SK-N-SH (cell line): Measurements from ENCODE around the gene PRAME. TPM values are rescaled to one million over a fixed set of nuclear protein-coding genes. Genes with fewer than 3 reads are reported as not detected.

Source experiments
- CTCF ChIA-PET: fragments of 300-600, 350-600 bp; formaldehyde crosslinking; extraction: SDS; loops from one replicate; lab custom pipeline; 2021; lab: Yijun Ruan, JAX
- POLR2A ChIA-PET: fragments of 350-600 bp; sonication (Branson Sonifier 250); formaldehyde crosslinking; extraction: SDS; loops from one replicate; lab custom pipeline; 2020; ENCODE audit warnings: antibody characterized with exemption, inconsistent platforms; lab: Yijun Ruan, JAX
- DNase-seq: peaks from one replicate; pipeline ENCODE4 v3.0.0; 2012
- H2AFZ ChIP-seq: fragments of 200-600 bp; sonication (generic); 2 replicates; pipeline ENCODE4 v1.8.1; 2016; ENCODE audit warnings: antibody characterized with exemption, mild to moderate bottlenecking, low read depth
- H3F3A ChIP-seq: fragments of 200-600 bp; sonication (generic); replicated peaks from 2 replicates; pipeline ENCODE3; 2016; ENCODE audit warnings: antibody characterized with exemption, mild to moderate bottlenecking; ENCODE audit not compliant: insufficient read depth
- H3K27ac ChIP-seq, 2 experiments: fragments of 200-500 bp in 1 of 2; fragments of 200-600 bp in 1 of 2; sonication (Bioruptor generic) in 1 of 2; sonication (generic), shearing (Covaris generic) in 1 of 2; 2 replicates each; pipeline versions ENCODE4 v1.5.1 to v1.6.1; 2014 to 2016; ENCODE audit warnings: low read depth in 2 of 2, inconsistent platforms in 1 of 2, low read length in 1 of 2, mild to moderate bottlenecking in 1 of 2, mixed read lengths in 1 of 2
- H3K27me3 ChIP-seq: fragments of 200-600 bp; sonication (generic), shearing (Covaris generic); 2 replicates; pipeline ENCODE4 v1.6.1; 2016; ENCODE audit warnings: mixed run types; ENCODE audit not compliant: insufficient read depth
- H3K36me3 ChIP-seq, 2 experiments: fragments of 200-500 bp in 1 of 2; fragments of 200-600 bp in 1 of 2; sonication (Bioruptor generic) in 1 of 2; sonication (generic) in 1 of 2; replicated peaks in 1 of 2; 2 replicates each; pipeline versions ENCODE3 to v1.5.1; 2014 to 2016; ENCODE audit warnings: low read length in 1 of 2, mild to moderate bottlenecking in 1 of 2; ENCODE audit not compliant: insufficient read depth in 2 of 2, control insufficient read depth in 1 of 2
- H3K4me1 ChIP-seq, 2 experiments: fragments of 200-500 bp in 1 of 2; fragments of 200-600 bp in 1 of 2; sonication (Bioruptor generic) in 1 of 2; sonication (generic), shearing (Covaris generic) in 1 of 2; 2 replicates each; pipeline versions ENCODE4 v1.5.1 to v1.6.1; 2014 to 2016; ENCODE audit warnings: low read depth in 1 of 2, low read length in 1 of 2, mixed run types in 1 of 2; ENCODE audit not compliant: insufficient read depth in 2 of 2, control insufficient read depth in 1 of 2
- H3K4me2 ChIP-seq: fragments of 200-600 bp; sonication (generic), shearing (Covaris generic); 2 replicates; pipeline ENCODE4 v1.6.1; 2017; ENCODE audit warnings: mixed run types
- H3K4me3 ChIP-seq, 2 experiments: fragments of 200-500 bp in 1 of 2; fragments of 200-600 bp in 1 of 2; sonication (Bioruptor generic) in 1 of 2; sonication (generic), shearing (Covaris generic) in 1 of 2; 2 replicates each; pipeline versions ENCODE4 v1.5.1 to v1.8.1; 2014 to 2016; ENCODE audit warnings: low read depth in 2 of 2, inconsistent platforms in 1 of 2, low read length in 1 of 2, mild to moderate bottlenecking in 1 of 2, mixed read lengths in 1 of 2, moderate library complexity in 1 of 2
- H3K79me2 ChIP-seq: fragments of 200-600 bp; sonication (generic); 2 replicates; pipeline ENCODE4 v1.8.1; 2017; ENCODE audit warnings: mild to moderate bottlenecking; ENCODE audit not compliant: insufficient read depth
- H3K9ac ChIP-seq: fragments of 200-600 bp; sonication (generic); 2 replicates; pipeline ENCODE4 v1.6.1; 2017; ENCODE audit warnings: mixed run types
- H3K9me2 ChIP-seq: fragments of 200-600 bp; sonication (generic); 2 replicates; pipeline ENCODE4 v1.6.1; 2017; ENCODE audit warnings: mixed run types
- H3K9me3 ChIP-seq: fragments of 200-600 bp; sonication (generic); 2 replicates; pipeline ENCODE4 v1.6.1; 2017; ENCODE audit warnings: mixed run types, mild to moderate bottlenecking, moderate library complexity
- H4K20me1 ChIP-seq: fragments of 200-600 bp; sonication (generic); 2 replicates; pipeline ENCODE4 v1.6.1; 2017; ENCODE audit warnings: mild to moderate bottlenecking, mixed run types; ENCODE audit not compliant: insufficient read depth
- CHD2 ChIP-seq: fragments of 150-350 bp; IDR thresholded peaks from 2 replicates; pipeline ENCODE4 v1.6.1; 2018; ENCODE audit warnings: low read length; ENCODE audit not compliant: partially characterized antibody
- EP300 ChIP-seq, 2 experiments: IDR thresholded peaks; 2 replicates each; pipeline versions ENCODE4 v1.4.0 to v1.6.1; 2012; ENCODE audit warnings: borderline replicate concordance in 1 of 2, low read depth in 1 of 2, low read length in 1 of 2
- EZH2phosphoT487 ChIP-seq: fragments of 200-600 bp; sonication (generic); IDR thresholded peaks from 2 replicates; pipeline ENCODE4 v1.6.1; 2017; ENCODE audit warnings: low read depth, mixed run types, mild to moderate bottlenecking, antibody characterized with exemption, moderate library complexity, borderline replicate concordance
- FOSL2 ChIP-seq: IDR thresholded peaks from 2 replicates; pipeline ENCODE4 v1.4.0; 2012; ENCODE audit warnings: low read depth, mild to moderate bottlenecking, moderate library complexity, borderline replicate concordance
- FOXJ3 ChIP-seq: sonication (generic); formaldehyde crosslinking; IDR thresholded peaks from 2 replicates; pipeline ENCODE4 v1.5.1; 2020; ENCODE audit warnings: mild to moderate bottlenecking, missing genetic modification reagents
- FOXM1 ChIP-seq: IDR thresholded peaks from 2 replicates; pipeline ENCODE4 v1.4.0; 2012; ENCODE audit warnings: low read depth, mild to moderate bottlenecking
- GABPA ChIP-seq: IDR thresholded peaks from 2 replicates; pipeline ENCODE4 v1.4.0; 2012; ENCODE audit warnings: low read depth, mild to moderate bottlenecking
- GATA2 ChIP-seq: sonication (generic); formaldehyde crosslinking; IDR thresholded peaks from 2 replicates; pipeline ENCODE4 v1.5.0; 2020; ENCODE audit warnings: mild to moderate bottlenecking, missing genetic modification reagents
- JUND ChIP-seq: IDR thresholded peaks from 2 replicates; pipeline ENCODE4 v1.4.0; 2012
- MXI1 ChIP-seq: IDR thresholded peaks from 2 replicates; pipeline ENCODE4 v1.6.1; 2012; ENCODE audit warnings: mild to moderate bottlenecking, low read depth, low read length, improper control_type of control experiment
- NFIC ChIP-seq: IDR thresholded peaks from 2 replicates; pipeline ENCODE4 v1.4.0; 2012; ENCODE audit warnings: borderline replicate concordance
- NRF1 ChIP-seq: IDR thresholded peaks from 2 replicates; pipeline ENCODE4 v1.6.1; 2012; ENCODE audit warnings: low read depth, mild to moderate bottlenecking, low read length
- POLR2AphosphoS5 ChIP-seq: IDR thresholded peaks from 2 replicates; pipeline ENCODE4 v1.6.1; 2012; ENCODE audit warnings: low read depth, low read length
- RAD21 ChIP-seq: IDR thresholded peaks from 2 replicates; pipeline ENCODE4 v1.6.1; 2012; ENCODE audit warnings: mild to moderate bottlenecking, low read length
- RCOR1 ChIP-seq: fragments of 150-350 bp; IDR thresholded peaks from 2 replicates; pipeline ENCODE4 v1.6.1; 2017; ENCODE audit warnings: antibody characterized with exemption, low read length
- RXRA ChIP-seq: IDR thresholded peaks from 2 replicates; pipeline ENCODE4 v1.4.0; 2012; ENCODE audit warnings: low read depth, mild to moderate bottlenecking, borderline replicate concordance
- SIN3A ChIP-seq: IDR thresholded peaks from 2 replicates; pipeline ENCODE4 v1.6.1; 2012; ENCODE audit warnings: low read depth, mild to moderate bottlenecking, low read length, moderate library complexity, borderline replicate concordance
- TAF1 ChIP-seq: IDR thresholded peaks from 2 replicates; pipeline ENCODE4 v1.6.1; 2012; ENCODE audit warnings: low read depth, mild to moderate bottlenecking, low read length, moderate library complexity, borderline replicate concordance
- TCF12 ChIP-seq: IDR thresholded peaks from 2 replicates; pipeline ENCODE4 v1.4.0; 2012
- YY1 ChIP-seq: IDR thresholded peaks from 2 replicates; pipeline ENCODE4 v1.4.0; 2012; ENCODE audit warnings: low read depth, mild to moderate bottlenecking
- WGBS: methylation state at CpG from one replicate; pipeline ENCODE4 v1.1.6; 2017; ENCODE audit warnings: low lambda C conversion rate; 5-methylcytosine and 5-hydroxymethylcytosine counted together
- polyA plus RNA-seq, 3 experiments: library from polyadenylated mRNA; depleted of rRNA; stranded (reverse); fragments of >200 nt; gene quantifications; 2 replicates each; pipeline ENCODE4 v1.2.3, GENCODE V29; 2012
- TF ChIP-seq, protein P1 (sequence below): fragments of 150-350 bp; IDR thresholded peaks from 2 replicates; pipeline ENCODE4 v1.6.1; 2016; ENCODE audit warnings: mild to moderate bottlenecking, low read depth, low read length
- TF ChIP-seq, protein P2 (sequence below): IDR thresholded peaks from 2 replicates; pipeline ENCODE4 v1.4.0; 2012; ENCODE audit warnings: low read depth
- TF ChIP-seq, protein P3 (sequence below): fragments of 150-350 bp; IDR thresholded peaks from 2 replicates; pipeline ENCODE4 v1.6.1; 2017; ENCODE audit warnings: antibody characterized with exemption, low read length, low read depth, borderline replicate concordance
- TF ChIP-seq, protein P4 (sequence below): fragments of 200-600 bp; sonication (generic); IDR thresholded peaks from 2 replicates; pipeline ENCODE4 v1.6.1; 2017; ENCODE audit warnings: antibody characterized with exemption, mild to moderate bottlenecking, moderate library complexity
- TF ChIP-seq, protein P5 (sequence below): IDR thresholded peaks from 2 replicates; pipeline ENCODE4 v1.4.0; 2012; ENCODE audit warnings: low read depth, borderline replicate concordance

The PRAME gene, protein sequence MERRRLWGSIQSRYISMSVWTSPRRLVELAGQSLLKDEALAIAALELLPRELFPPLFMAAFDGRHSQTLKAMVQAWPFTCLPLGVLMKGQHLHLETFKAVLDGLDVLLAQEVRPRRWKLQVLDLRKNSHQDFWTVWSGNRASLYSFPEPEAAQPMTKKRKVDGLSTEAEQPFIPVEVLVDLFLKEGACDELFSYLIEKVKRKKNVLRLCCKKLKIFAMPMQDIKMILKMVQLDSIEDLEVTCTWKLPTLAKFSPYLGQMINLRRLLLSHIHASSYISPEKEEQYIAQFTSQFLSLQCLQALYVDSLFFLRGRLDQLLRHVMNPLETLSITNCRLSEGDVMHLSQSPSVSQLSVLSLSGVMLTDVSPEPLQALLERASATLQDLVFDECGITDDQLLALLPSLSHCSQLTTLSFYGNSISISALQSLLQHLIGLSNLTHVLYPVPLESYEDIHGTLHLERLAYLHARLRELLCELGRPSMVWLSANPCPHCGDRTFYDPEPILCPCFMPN
- 193 and 241 TPM in 2 replicates for polyA plus RNA-seq (2012; rRNA removed)
- 123 and 160 TPM in 2 replicates for polyA plus RNA-seq (2012; cell fraction: cytosol; rRNA removed)
- 488 and 508 TPM in 2 replicates for polyA plus RNA-seq (2012; cell fraction: nucleus; rRNA removed)

DNA sequence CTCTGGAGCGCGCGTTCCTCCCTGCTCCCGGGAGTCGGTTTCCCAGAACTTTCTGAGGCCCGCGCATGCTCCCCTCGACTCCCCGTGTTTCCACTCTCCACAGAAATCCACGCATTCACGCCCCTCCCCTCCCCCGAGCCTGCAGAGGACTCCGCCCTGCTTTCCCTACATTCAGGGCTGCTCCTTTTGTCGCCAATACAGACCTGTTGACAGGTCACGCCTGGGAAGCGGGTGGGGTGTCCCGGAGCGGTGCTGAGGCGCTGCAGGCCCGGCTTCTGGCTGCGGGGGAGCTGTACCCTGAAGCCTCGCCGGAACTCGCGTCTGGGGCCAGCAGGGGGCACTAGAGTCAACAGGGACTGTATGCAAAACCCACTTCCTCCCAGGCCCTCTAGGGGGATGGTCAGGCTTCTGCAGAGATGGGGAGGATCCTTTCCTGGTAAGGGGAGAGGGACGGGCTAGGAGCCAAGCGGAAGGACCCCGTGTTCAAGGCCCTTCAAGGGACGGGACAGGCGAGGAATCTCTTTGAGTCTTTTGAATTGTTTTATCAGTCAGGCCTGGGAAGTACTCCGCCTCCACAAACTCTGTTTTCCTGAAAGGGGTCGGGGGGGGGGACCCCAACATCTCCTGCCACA lies at the start of gene PRAME:
PRAME (minus strand) TSS at position 294 of the 632 bp plus-strand sequence. CDS start 2,433 bp downstream, outside the sequence.
- H3K27me3 ChIP-seq = no peaks in the 10 kb centered on the region
- CTCF ChIA-PET = interaction anchor here (0.6 to 2.4 kb wide), 34 partner anchors 8 to 586 kb away, joined by 3 to 22 read pairs (median 4); partner anchors contain the start of genes RAB36 and ZNF280B
- H3K36me3 ChIP-seq = peaks cover 16% of the 10 kb centered on the region in 2 experiments
- H3F3A ChIP-seq = peaks cover 2% of the 10 kb centered on the region
- H3K79me2 ChIP-seq = peaks cover 39% of the 10 kb centered on the region
- no peaks in the 10 kb centered on the region for H3K9me2 ChIP-seq
- WGBS = 4% methylated on average over 25 of the region's 32 CpGs
- no peaks in the 10 kb centered on the region for H3K9me3 ChIP-seq
- peak within 1 kb of the TSS; percentile 87 for H3K9ac ChIP-seq
- peak; percentile 88 for DNase-seq
- H2AFZ ChIP-seq = peak within 1 kb of the TSS; percentile 84
- POLR2A ChIA-PET = interaction anchor here (0.5 to 0.9 kb wide), 3 partner anchors 8 to 16 kb away, joined by 3 to 6 read pairs (median 3); no protein-coding TSS in a partner anchor
- H4K20me1 ChIP-seq = peaks cover 32% of the 10 kb centered on the region
- peak within 1 kb of the TSS; percentile 58 to 92 for H3K4me3 ChIP-seq
- peaks cover 4 to 31% of the 10 kb centered on the region in 2 experiments; a peak in 3 of 4 replicates for H3K4me1 ChIP-seq
- H3K27ac ChIP-seq = peak within 1 kb of the TSS; percentile 87 to 89
- H3K4me2 ChIP-seq = peak within 1 kb of the TSS; percentile 82
- TF ChIP-seq MXI1 (peak; percentile 93; the same call in 1 of the 2 replicates), RCOR1 (no peak), GABPA (peak; percentile 69), FOSL2 (no peak), GATA2 (no peak), EP300 (IDR thresholded peaks at IDR 0.05; ENCODE audit: borderline replicate concordance in 1 of 2, low read depth in 1 of 2, low read length in 1 of 2) (peak; percentile 31 to 54; a peak in 1 of 4 replicates), RXRA (no peak), JUND (no peak), RAD21 (peak; percentile 67), YY1 (peak; percentile 49; the same call in 1 of the 2 replicates), TCF12 (peak; percentile 29; the same call in 1 of the 2 replicates), EZH2phosphoT487 (no peak), NRF1 (peak; percentile 80), CHD2 (peak; percentile 95), FOXM1 (no peak), TAF1 (peak; percentile 74; the same call in 1 of the 2 replicates), SIN3A (peak; percentile 86; the same call in 1 of the 2 replicates), FOXJ3 (CRISPR knock-in tag) (0 out of 2 replicates have a peak, but pooled peaks have one; percentile 58), NFIC (peak; percentile 58), POLR2AphosphoS5 (peak; percentile 53)
- TF ChIP-seq, protein P1, sequence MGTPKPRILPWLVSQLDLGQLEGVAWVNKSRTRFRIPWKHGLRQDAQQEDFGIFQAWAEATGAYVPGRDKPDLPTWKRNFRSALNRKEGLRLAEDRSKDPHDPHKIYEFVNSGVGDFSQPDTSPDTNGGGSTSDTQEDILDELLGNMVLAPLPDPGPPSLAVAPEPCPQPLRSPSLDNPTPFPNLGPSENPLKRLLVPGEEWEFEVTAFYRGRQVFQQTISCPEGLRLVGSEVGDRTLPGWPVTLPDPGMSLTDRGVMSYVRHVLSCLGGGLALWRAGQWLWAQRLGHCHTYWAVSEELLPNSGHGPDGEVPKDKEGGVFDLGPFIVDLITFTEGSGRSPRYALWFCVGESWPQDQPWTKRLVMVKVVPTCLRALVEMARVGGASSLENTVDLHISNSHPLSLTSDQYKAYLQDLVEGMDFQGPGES = no peak
- TF ChIP-seq, protein P2, sequence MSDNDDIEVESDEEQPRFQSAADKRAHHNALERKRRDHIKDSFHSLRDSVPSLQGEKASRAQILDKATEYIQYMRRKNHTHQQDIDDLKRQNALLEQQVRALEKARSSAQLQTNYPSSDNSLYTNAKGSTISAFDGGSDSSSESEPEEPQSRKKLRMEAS = peak; percentile 62
- TF ChIP-seq, protein P3, sequence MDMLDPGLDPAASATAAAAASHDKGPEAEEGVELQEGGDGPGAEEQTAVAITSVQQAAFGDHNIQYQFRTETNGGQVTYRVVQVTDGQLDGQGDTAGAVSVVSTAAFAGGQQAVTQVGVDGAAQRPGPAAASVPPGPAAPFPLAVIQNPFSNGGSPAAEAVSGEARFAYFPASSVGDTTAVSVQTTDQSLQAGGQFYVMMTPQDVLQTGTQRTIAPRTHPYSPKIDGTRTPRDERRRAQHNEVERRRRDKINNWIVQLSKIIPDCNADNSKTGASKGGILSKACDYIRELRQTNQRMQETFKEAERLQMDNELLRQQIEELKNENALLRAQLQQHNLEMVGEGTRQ = no peak
- TF ChIP-seq, protein P4, sequence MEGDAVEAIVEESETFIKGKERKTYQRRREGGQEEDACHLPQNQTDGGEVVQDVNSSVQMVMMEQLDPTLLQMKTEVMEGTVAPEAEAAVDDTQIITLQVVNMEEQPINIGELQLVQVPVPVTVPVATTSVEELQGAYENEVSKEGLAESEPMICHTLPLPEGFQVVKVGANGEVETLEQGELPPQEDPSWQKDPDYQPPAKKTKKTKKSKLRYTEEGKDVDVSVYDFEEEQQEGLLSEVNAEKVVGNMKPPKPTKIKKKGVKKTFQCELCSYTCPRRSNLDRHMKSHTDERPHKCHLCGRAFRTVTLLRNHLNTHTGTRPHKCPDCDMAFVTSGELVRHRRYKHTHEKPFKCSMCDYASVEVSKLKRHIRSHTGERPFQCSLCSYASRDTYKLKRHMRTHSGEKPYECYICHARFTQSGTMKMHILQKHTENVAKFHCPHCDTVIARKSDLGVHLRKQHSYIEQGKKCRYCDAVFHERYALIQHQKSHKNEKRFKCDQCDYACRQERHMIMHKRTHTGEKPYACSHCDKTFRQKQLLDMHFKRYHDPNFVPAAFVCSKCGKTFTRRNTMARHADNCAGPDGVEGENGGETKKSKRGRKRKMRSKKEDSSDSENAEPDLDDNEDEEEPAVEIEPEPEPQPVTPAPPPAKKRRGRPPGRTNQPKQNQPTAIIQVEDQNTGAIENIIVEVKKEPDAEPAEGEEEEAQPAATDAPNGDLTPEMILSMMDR = peak; percentile 98
- TF ChIP-seq, protein P5, sequence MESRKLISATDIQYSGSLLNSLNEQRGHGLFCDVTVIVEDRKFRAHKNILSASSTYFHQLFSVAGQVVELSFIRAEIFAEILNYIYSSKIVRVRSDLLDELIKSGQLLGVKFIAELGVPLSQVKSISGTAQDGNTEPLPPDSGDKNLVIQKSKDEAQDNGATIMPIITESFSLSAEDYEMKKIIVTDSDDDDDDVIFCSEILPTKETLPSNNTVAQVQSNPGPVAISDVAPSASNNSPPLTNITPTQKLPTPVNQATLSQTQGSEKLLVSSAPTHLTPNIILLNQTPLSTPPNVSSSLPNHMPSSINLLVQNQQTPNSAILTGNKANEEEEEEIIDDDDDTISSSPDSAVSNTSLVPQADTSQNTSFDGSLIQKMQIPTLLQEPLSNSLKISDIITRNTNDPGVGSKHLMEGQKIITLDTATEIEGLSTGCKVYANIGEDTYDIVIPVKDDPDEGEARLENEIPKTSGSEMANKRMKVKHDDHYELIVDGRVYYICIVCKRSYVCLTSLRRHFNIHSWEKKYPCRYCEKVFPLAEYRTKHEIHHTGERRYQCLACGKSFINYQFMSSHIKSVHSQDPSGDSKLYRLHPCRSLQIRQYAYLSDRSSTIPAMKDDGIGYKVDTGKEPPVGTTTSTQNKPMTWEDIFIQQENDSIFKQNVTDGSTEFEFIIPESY = peak; percentile 70; the same call in 1 of the 2 replicates
